A673 (cell line): ENCODE results near the gene VCP. TPM values are rescaled to one million over a fixed set of nuclear protein-coding genes. Genes with fewer than 3 reads are reported as not detected.

Source experiments
- BruUV-seq: library from RNA; stranded (reverse); fragments of 400-500 nt; replicated peaks from 2 replicates; lab custom pipeline; 2021; lab: Mats Ljungman, UMichigan
- CTCF ChIA-PET: fragments of 300-600 bp; sonication (Branson Sonifier 250); formaldehyde crosslinking; loops from one replicate; lab custom pipeline; 2022; ENCODE audit warnings: antibody characterized with exemption; lab: Charles Lee
- POLR2A ChIA-PET: fragments of 300-600 bp; sonication (Branson Sonifier 250); formaldehyde crosslinking; loops from one replicate; lab custom pipeline; 2022; ENCODE audit warnings: antibody characterized with exemption; ENCODE audit not compliant: low non-redundant PET; lab: Charles Lee
- DNase-seq: peaks from one replicate; pipeline ENCODE4 v3.0.0-alpha.2; 2015; ENCODE audit warnings: low spot score
- H3K27ac ChIP-seq: fragments of 200-600 bp; sonication (generic); 2 replicates; pipeline ENCODE4 v1.5.1; 2016; ENCODE audit warnings: mixed run types, low read depth, mild to moderate bottlenecking, mixed read lengths, antibody characterized with exemption, low read length; ENCODE audit not compliant: poor library complexity, severe bottlenecking
- H3K27me3 ChIP-seq: fragments of 200-600 bp; sonication (generic); replicated peaks from 2 replicates; pipeline ENCODE4 v1.6.1; 2017; ENCODE audit warnings: mixed run types, low read depth, mild to moderate bottlenecking, mixed read lengths, antibody characterized with exemption, low read length; ENCODE audit not compliant: insufficient read depth, poor library complexity
- H3K36me3 ChIP-seq: fragments of 200-600 bp; sonication (generic); 2 replicates; pipeline ENCODE4 v1.6.1; 2016; ENCODE audit warnings: mixed run types, mild to moderate bottlenecking, mixed read lengths, antibody characterized with exemption, low read length; ENCODE audit not compliant: insufficient read depth, poor library complexity, severe bottlenecking
- H3K4me1 ChIP-seq: fragments of 200-600 bp; sonication (generic); 2 replicates; pipeline ENCODE4 v1.6.1; 2017; ENCODE audit warnings: mixed run types, mild to moderate bottlenecking, mixed read lengths, antibody characterized with exemption, low read length; ENCODE audit not compliant: insufficient read depth, poor library complexity, severe bottlenecking
- H3K4me3 ChIP-seq: fragments of 200-600 bp; sonication (generic); 2 replicates; pipeline ENCODE4 v1.5.1; 2016; ENCODE audit warnings: low read depth, mixed run types, mild to moderate bottlenecking, mixed read lengths, low read length; ENCODE audit not compliant: poor library complexity, severe bottlenecking
- H3K9me3 ChIP-seq: fragments of 200-600 bp; sonication (generic); 2 replicates; pipeline ENCODE4 v1.6.1; 2016; ENCODE audit warnings: mixed run types, low read depth, mild to moderate bottlenecking, mixed read lengths, antibody characterized with exemption, low read length; ENCODE audit not compliant: poor library complexity, severe bottlenecking
- EZH2 ChIP-seq: fragments of 200-600 bp; sonication (generic); IDR thresholded peaks from 2 replicates; pipeline ENCODE4 v1.6.1; 2017; ENCODE audit warnings: borderline replicate concordance, low read depth, mild to moderate bottlenecking, mixed read lengths, antibody characterized with exemption, low read length; ENCODE audit not compliant: poor library complexity, severe bottlenecking
- intact Hi-C: fragments of 100-400 bp; cut with micrococcal nuclease; formaldehyde crosslinking; loops from one replicate; pipeline ENCODE4 v1.10.0; 2022; ENCODE audit not compliant: unreplicated experiment
- total RNA-seq: library from RNA; stranded (reverse); gene quantifications from 2 replicates; pipeline ENCODE4 v1.2.3, GENCODE V29; 2021
- TF ChIP-seq, protein P1 (sequence below): fragments of 300-800, 200-600 bp; sonication (generic); conservative IDR thresholded peaks from 2 replicates; pipeline ENCODE4 v1.5.1; 2017; ENCODE audit warnings: low read depth, mild to moderate bottlenecking, antibody characterized with exemption, low read length, moderate library complexity, mixed read lengths

Gene VCP
- total RNA-seq, 1 experiment from 2014 or later: 643 TPM

- no TSS peak for BruUV-seq
- Histone ChIP-seq H3K36me3 (no peaks in the 10 kb centered on the region), H3K4me3 (peak overlapping the region; percentile 53), H3K4me1 (peaks cover 37% of the 10 kb centered on the region), H3K9me3 (no peaks in the 10 kb centered on the region), H3K27me3 (no peaks in the 10 kb centered on the region), H3K27ac (peak overlapping the region; percentile 83)
- POLR2A ChIA-PET: interaction anchor here (0.5 to 0.7 kb wide), 2 partner anchors 11 to 167 kb away, joined by 4 to 6 read pairs; no protein-coding TSS in a partner anchor
- CTCF ChIA-PET: interaction anchor here (1.0 kb wide), 1 partner anchor 214 kb away, joined by 4 read pairs; no protein-coding TSS in a partner anchor
- intact Hi-C loops: loop anchor here (10.0 kb wide), 1 partner anchor 271 kb away; no protein-coding TSS in a partner anchor
- peak; percentile 97 for DNase-seq
- TF ChIP-seq EZH2: no peak
- TF ChIP-seq, protein P1, sequence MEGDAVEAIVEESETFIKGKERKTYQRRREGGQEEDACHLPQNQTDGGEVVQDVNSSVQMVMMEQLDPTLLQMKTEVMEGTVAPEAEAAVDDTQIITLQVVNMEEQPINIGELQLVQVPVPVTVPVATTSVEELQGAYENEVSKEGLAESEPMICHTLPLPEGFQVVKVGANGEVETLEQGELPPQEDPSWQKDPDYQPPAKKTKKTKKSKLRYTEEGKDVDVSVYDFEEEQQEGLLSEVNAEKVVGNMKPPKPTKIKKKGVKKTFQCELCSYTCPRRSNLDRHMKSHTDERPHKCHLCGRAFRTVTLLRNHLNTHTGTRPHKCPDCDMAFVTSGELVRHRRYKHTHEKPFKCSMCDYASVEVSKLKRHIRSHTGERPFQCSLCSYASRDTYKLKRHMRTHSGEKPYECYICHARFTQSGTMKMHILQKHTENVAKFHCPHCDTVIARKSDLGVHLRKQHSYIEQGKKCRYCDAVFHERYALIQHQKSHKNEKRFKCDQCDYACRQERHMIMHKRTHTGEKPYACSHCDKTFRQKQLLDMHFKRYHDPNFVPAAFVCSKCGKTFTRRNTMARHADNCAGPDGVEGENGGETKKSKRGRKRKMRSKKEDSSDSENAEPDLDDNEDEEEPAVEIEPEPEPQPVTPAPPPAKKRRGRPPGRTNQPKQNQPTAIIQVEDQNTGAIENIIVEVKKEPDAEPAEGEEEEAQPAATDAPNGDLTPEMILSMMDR: no peak
These were observed 41.9 kb upstream of the VCP start for GRCh38 chr9:35114113-35114839.

GRCh38 chr9:35112257-35113020 is 40.0 kb upstream of the VCP start:
- intact Hi-C loops: loop anchor here (10.0 kb wide), 1 partner anchor 272 kb away; no protein-coding TSS in a partner anchor
- Histone ChIP-seq H3K4me1 (peaks cover 37% of the 10 kb centered on the region), H3K9me3 (no peaks in the 10 kb centered on the region), H3K27ac (peak overlapping the region; percentile 63), H3K27me3 (no peaks in the 10 kb centered on the region), H3K4me3 (no peak overlapping the region), H3K36me3 (peaks cover 5% of the 10 kb centered on the region)
- POLR2A ChIA-PET: no interaction called here
- BruUV-seq: no TSS peak
- no peak for TF ChIP-seq EZH2
- TF ChIP-seq, protein P1: no peak
- DNase-seq: no peak
- CTCF ChIA-PET: no interaction called here
